Stomach (tissue), 4 donors: Measurements from ENCODE around the gene KCNF1.

ENCODE experiments used
- POLR2A ChIP-seq, 4 donors: fragments of 450-650 bp; IDR thresholded peaks; one replicate each; pipeline ENCODE4 v1.6.1; 2016; ENCODE audit warnings: antibody characterized with exemption in 4 of 4, control low read depth in 2 of 4, mild to moderate bottlenecking in 1 of 4, moderate library complexity in 1 of 4
- POLR2AphosphoS5 ChIP-seq, 3 donors: sonication (generic); formaldehyde crosslinking; IDR thresholded peaks; one replicate each; pipeline ENCODE4 v1.6.1; 2016; ENCODE audit warnings: antibody characterized with exemption in 3 of 3
- TF ChIP-seq, protein P1 (sequence below), 7 experiments: fragments of 450-650 bp in 4 of 7; fragments of 200-600 bp in 3 of 7; sonication (generic) in 3 of 7; IDR thresholded peaks; one replicate each; pipeline ENCODE4 v1.5.1; 2016 to 2019; ENCODE audit warnings: antibody characterized with exemption in 7 of 7, control low read depth in 2 of 7, mild to moderate bottlenecking in 1 of 7

GRCh38 chr2:10923965-10924364, 12.2 kb downstream of the KCNF1 start:
- TF ChIP-seq, protein P1, sequence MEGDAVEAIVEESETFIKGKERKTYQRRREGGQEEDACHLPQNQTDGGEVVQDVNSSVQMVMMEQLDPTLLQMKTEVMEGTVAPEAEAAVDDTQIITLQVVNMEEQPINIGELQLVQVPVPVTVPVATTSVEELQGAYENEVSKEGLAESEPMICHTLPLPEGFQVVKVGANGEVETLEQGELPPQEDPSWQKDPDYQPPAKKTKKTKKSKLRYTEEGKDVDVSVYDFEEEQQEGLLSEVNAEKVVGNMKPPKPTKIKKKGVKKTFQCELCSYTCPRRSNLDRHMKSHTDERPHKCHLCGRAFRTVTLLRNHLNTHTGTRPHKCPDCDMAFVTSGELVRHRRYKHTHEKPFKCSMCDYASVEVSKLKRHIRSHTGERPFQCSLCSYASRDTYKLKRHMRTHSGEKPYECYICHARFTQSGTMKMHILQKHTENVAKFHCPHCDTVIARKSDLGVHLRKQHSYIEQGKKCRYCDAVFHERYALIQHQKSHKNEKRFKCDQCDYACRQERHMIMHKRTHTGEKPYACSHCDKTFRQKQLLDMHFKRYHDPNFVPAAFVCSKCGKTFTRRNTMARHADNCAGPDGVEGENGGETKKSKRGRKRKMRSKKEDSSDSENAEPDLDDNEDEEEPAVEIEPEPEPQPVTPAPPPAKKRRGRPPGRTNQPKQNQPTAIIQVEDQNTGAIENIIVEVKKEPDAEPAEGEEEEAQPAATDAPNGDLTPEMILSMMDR (IDR thresholded peaks at IDR 0.05): no peak
- no peak for TF ChIP-seq POLR2AphosphoS5 (IDR thresholded peaks at IDR 0.05)
- TF ChIP-seq POLR2A (IDR thresholded peaks at IDR 0.05): no peak
